Measurements from ENCODE around the gene CASQ2.

DNA sequence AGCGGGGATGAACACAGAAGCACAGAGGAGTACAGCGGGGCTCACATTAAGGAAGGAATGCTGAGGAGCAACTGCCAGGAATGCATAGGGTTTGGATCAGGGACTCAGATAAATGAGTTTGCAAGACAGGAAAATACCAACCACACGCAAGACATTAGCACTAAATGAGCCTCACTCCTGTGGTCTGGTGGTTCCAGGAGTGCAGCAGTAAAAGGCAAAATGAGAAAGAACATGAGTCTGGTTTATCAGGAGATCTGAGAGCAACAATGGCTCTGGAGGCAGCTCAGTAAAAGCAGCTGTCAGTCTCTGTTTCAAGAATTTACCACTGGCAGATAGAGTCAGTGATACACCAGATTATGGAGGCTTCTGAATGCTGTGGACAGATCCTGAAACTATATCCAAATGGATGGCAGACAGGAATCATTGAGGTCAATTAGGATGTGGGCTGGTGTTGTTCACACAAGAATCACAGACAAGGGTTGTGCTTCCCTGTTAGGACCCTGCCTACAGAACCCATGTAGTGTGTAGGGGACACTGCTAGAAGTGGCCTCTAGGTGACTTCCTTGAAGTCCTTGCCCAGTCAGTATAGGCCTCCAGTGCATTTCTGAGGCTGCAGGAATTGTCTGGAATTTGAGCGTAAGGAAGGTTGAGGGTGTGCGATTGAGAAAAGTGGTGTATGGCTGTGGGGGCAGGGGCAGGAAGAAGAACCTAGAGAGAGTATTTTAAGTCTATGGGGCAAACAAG, 50.3 kb downstream of the CASQ2 start:
- TF ChIP-seq FOS (IDR thresholded peaks at IDR 0.05; ENCODE audit: borderline replicate concordance, insufficient read depth, low read length) (no peak), MYC (IDR thresholded peaks at IDR 0.05; ENCODE audit: low read depth, low read length) (no peak), POLR2AphosphoS5 (IDR thresholded peaks at IDR 0.05; ENCODE audit: insufficient read depth, low read depth, low read length) (no peak)
- TF ChIP-seq, protein P1, sequence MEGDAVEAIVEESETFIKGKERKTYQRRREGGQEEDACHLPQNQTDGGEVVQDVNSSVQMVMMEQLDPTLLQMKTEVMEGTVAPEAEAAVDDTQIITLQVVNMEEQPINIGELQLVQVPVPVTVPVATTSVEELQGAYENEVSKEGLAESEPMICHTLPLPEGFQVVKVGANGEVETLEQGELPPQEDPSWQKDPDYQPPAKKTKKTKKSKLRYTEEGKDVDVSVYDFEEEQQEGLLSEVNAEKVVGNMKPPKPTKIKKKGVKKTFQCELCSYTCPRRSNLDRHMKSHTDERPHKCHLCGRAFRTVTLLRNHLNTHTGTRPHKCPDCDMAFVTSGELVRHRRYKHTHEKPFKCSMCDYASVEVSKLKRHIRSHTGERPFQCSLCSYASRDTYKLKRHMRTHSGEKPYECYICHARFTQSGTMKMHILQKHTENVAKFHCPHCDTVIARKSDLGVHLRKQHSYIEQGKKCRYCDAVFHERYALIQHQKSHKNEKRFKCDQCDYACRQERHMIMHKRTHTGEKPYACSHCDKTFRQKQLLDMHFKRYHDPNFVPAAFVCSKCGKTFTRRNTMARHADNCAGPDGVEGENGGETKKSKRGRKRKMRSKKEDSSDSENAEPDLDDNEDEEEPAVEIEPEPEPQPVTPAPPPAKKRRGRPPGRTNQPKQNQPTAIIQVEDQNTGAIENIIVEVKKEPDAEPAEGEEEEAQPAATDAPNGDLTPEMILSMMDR (IDR thresholded peaks at IDR 0.05; ENCODE audit: extremely low read depth in 1 of 2, insufficient read depth in 1 of 2, low read depth in 1 of 2, low read length in 2 of 2) = no peak

Measured in endothelial cell of umbilical vein (primary cell).